Measurements from ENCODE around the gene BBS2. TPM values are rescaled to one million over a fixed set of nuclear protein-coding genes. Genes with fewer than 3 reads are reported as not detected.

BBS2 gene
- total RNA-seq, 1 donor from 2014 or later, result 25.5 TPM

DNA sequence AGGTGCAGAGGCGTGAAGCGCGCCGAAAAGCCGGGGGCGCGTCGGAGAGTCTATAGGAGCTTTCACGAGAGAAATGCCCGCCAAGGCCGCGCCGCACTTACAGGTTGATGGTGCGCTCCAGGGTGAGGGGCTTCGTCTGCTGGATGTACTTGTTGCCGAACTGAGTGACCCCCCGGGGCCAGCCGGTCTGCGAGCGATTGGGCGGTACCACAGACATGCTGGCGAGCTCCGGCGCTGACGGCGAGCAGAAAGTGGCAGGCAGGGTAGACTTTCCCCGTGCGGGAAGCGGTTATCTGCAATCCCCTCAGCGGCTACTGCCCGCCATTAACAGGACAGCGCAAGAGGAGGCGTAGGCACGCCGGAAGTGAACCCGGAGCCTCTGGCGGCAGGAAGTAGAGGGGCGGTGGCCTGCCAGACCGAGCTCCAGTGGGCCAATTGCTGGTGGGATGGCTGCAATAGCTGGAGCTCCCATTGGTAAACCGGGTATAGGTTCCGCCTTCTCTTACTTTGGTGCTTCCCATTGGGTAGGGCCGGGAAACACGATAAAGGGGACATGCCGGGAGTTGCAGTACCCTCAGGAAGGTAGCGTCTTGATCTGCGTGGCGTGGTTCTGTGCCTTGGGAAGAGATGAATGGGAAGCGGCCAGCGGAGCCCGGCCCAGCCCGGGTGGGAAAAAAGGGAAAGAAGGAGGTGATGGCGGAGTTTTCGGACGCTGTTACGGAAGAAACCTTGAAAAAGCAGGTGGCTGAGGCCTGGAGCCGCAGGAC, 68.7 kb downstream of the BBS2 start, which contains the start of the genes NUDT21 and OGFOD1:
Gene NUDT21, minus strand, starts transcription at position 347 of the 767 bp plus-strand sequence. Its CDS starts 130 bp downstream, at position 217.
Gene OGFOD1, plus strand, starts transcription at position 569 of the 767 bp plus-strand sequence. Its CDS starts 59 bp downstream, at position 628.
- TF ChIP-seq, protein P1, sequence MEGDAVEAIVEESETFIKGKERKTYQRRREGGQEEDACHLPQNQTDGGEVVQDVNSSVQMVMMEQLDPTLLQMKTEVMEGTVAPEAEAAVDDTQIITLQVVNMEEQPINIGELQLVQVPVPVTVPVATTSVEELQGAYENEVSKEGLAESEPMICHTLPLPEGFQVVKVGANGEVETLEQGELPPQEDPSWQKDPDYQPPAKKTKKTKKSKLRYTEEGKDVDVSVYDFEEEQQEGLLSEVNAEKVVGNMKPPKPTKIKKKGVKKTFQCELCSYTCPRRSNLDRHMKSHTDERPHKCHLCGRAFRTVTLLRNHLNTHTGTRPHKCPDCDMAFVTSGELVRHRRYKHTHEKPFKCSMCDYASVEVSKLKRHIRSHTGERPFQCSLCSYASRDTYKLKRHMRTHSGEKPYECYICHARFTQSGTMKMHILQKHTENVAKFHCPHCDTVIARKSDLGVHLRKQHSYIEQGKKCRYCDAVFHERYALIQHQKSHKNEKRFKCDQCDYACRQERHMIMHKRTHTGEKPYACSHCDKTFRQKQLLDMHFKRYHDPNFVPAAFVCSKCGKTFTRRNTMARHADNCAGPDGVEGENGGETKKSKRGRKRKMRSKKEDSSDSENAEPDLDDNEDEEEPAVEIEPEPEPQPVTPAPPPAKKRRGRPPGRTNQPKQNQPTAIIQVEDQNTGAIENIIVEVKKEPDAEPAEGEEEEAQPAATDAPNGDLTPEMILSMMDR (IDR thresholded peaks at IDR 0.05), result no peak

DNA sequence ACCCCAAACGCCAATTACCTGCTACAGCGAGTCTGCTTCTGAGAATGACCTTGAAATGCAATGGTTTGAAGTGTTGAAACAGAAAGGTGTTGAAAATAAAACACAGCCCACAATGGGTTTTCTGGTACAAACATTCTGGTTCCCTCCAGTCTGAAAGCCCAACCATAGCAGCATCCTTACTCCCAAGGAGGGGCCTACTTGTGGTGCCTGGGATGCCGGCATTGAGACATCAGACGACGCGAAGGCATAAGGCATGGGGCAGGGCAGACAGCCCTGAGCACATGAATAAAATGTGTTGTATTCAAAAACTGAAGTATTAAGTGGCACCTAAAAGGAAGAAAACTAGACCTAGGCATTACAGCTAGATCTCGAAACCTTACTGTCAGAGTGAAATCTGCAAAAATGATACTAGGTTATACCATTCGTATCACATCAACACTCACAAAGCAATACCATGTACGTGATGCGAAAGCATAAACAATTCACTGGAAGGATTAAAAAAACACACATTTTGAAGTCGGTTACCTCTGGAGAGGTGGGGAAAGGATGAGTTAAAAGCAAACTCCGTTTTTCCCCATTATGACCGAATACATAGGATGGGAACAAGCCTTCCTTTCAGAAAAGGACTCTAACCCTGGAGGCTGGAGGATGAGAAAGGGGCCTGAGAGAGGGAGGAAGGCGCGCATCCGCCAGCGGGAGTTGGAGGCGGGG, 69.4 kb downstream of the BBS2 start:
- POLR2A ChIA-PET, result interaction anchor here (0.5 to 1.4 kb wide), 10 partner anchors 8 to 735 kb away, joined by 3 to 9 read pairs (median 5); partner anchors contain the start of genes BBS2, PSME3IP1 and RSPRY1
- TF ChIP-seq, protein P1 (IDR thresholded peaks at IDR 0.05), result no peak
- CTCF ChIA-PET, result interaction anchor here (1.0 to 1.5 kb wide), 3 partner anchors 23 to 251 kb away, joined by 4 to 5 read pairs (median 4); no protein-coding TSS in a partner anchor
- no peak for ATAC-seq (ENCODE audit: low read depth)
- peak overlapping the region; percentile 97 for H3K27ac Mint-ChIP-seq
- H3K27me3 Mint-ChIP-seq, result no peaks in the 10 kb centered on the region
- peaks cover 41% of the 10 kb centered on the region for H3K4me1 Mint-ChIP-seq
- DNase-seq, result no peak
- intact Hi-C loops (cut with micrococcal nuclease), result no loop called here
- H3K4me3 Mint-ChIP-seq, result peak overlapping the region; percentile 99
- no peaks in the 10 kb centered on the region for H3K9me3 Mint-ChIP-seq
- H3K36me3 Mint-ChIP-seq (ENCODE audit: low read depth), result peaks cover 61% of the 10 kb centered on the region

More for the DNA sequence above, 68.7 kb downstream of the BBS2 start, which contains the start of the genes NUDT21 and OGFOD1:
- H3K36me3 Mint-ChIP-seq (ENCODE audit: low read depth), result peaks cover 61% of the 10 kb centered on the region
- peak within 1 kb of the TSS; percentile 97 for H3K27ac Mint-ChIP-seq
- DNase-seq (peak; percentile 73), ATAC-seq (ENCODE audit: low read depth) (peak; percentile 99)
- intact Hi-C loops (cut with micrococcal nuclease), result loop anchor here (1.0 kb wide), 5 partner anchors 26 to 735 kb away; partner anchors contain the start of genes AMFR, PSME3IP1 and RSPRY1
- peak within 1 kb of the TSS; percentile 99 for H3K4me3 Mint-ChIP-seq
- no peaks in the 10 kb centered on the region for H3K9me3 Mint-ChIP-seq
- no peaks in the 10 kb centered on the region for H3K27me3 Mint-ChIP-seq
- POLR2A ChIA-PET, result interaction anchor here (0.5 to 1.4 kb wide), 12 partner anchors 9 to 735 kb away, joined by 3 to 9 read pairs (median 4); partner anchors contain the start of genes BBS2, PSME3IP1 and RSPRY1
- H3K4me1 Mint-ChIP-seq, result peaks cover 41% of the 10 kb centered on the region
- CTCF ChIA-PET, result interaction anchor here (1.0 to 1.5 kb wide), 3 partner anchors 23 to 250 kb away, joined by 4 to 5 read pairs (median 4); no protein-coding TSS in a partner anchor

DNA sequence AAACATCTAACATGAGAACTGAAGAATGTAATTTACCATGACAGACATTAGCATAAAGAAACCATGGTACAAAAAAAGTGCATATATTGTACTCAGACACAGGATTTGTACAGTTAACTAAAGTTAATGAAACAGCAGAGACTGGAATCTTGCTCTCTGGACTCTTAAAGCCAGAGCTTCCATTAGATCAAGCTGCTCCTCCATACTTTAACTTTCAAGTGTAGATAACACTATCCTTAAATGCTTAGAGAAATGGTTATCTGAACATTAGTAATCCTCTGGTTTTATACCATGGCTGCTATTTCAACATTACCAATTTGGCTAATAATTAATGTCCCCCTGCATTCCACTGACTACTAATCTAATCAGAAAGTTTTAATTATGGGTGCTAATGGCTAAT, 71.8 kb downstream of the BBS2 start:
- CTCF ChIA-PET, result no interaction called here
- TF ChIP-seq, protein P1 (IDR thresholded peaks at IDR 0.05), result no peak
- intact Hi-C loops (cut with micrococcal nuclease), result no loop called here
- Mint-ChIP-seq H3K36me3 (ENCODE audit: low read depth) (peaks cover 55% of the 10 kb centered on the region), H3K4me3 (no peak overlapping the region), H3K4me1 (peaks cover 41% of the 10 kb centered on the region), H3K9me3 (no peaks in the 10 kb centered on the region), H3K27ac (no peak overlapping the region), H3K27me3 (no peaks in the 10 kb centered on the region)
- DNase-seq (no peak), ATAC-seq (ENCODE audit: low read depth) (no peak)
- POLR2A ChIA-PET, result no interaction called here

DNA sequence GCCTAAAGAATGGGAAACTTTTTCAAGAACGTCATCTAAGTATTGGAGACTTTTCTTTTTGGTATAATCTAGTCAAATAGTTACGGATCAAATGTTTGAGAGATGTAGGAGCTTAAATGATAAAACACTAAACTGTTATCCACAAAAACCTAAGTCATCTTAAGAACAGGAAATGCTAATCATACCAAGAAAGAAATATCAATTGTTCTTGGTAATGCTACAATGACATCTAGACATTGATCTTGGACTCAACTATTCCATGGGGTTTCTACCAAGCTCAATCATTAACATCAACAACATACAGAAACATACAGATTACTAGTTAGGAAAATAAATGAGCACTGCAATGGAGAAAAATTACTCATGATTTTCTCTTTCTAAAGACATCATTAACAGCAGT, 72.5 kb downstream of the BBS2 start:
- intact Hi-C loops (cut with micrococcal nuclease), result no loop called here
- TF ChIP-seq, protein P1 (IDR thresholded peaks at IDR 0.05), result no peak
- peaks cover 61% of the 10 kb centered on the region for H3K36me3 Mint-ChIP-seq (ENCODE audit: low read depth)
- H3K9me3 Mint-ChIP-seq, result no peaks in the 10 kb centered on the region
- ChIA-PET CTCF (no interaction called here), POLR2A (interaction anchor here (0.5 kb wide), 1 partner anchor 739 kb away, joined by 4 read pairs; the partner anchor contains the start of genes PSME3IP1 and RSPRY1)
- DNase-seq (no peak), ATAC-seq (ENCODE audit: low read depth) (no peak)
- no peaks in the 10 kb centered on the region for H3K27me3 Mint-ChIP-seq
- H3K4me3 Mint-ChIP-seq, result no peak overlapping the region
- no peak overlapping the region for H3K27ac Mint-ChIP-seq
- peaks cover 34% of the 10 kb centered on the region for H3K4me1 Mint-ChIP-seq
